HG03460 (cell line): ENCODE measurements around the gene TRIM77.
"Not testable (repeated sequence)": the region's sequence is repeated elsewhere in the genome, so short reads cannot be mapped to it uniquely, and the experiment has no call there.

Experiments
- ATAC-seq: cut with Tn5 transposase; IDR thresholded peaks from one replicate; pipeline ENCODE4 v1.9.1; 2021; ENCODE audit not compliant: unreplicated experiment

The TRIM77 gene

GRCh38 chr11:89709999-89710398 lies at the start of gene TRIM77:
TSS of gene TRIM77 (plus strand) at chr11:89710299. CDS start at chr11:89710299, 0 bp downstream.
- ATAC-seq, result not testable (repeated sequence)

- no peak for ATAC-seq
These were observed 43.1 kb upstream of the TRIM77 start for GRCh38 chr11:89667001-89667400.

GRCh38 chr11:89668158-89668557 lies 41.9 kb upstream of the TRIM77 start:
- not testable (repeated sequence) for ATAC-seq

DNA sequence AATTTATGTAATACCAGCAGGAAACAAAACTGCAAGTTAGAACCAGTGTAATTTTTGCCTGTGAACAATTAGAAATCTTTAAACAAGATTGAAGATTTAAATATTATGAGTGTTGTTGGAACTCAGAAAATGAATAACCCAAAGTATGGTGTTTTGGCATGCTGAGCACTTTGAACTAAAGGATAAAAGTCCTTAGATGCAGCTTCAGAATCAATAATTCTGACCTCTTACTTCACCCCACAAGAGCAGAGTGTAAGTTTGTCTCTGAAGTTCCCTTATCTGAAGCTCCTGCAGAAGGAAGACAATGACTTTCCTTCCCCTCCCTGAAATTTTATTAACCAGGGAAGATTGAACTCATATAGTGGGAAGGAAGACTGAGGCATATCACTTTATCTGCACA lies 40.5 kb upstream of the TRIM77 start:
- ATAC-seq, result not testable (repeated sequence)

GRCh38 chr11:89669993-89670669 lies 40.0 kb upstream of the TRIM77 start:
- not testable (repeated sequence) for ATAC-seq

- not testable (repeated sequence) for ATAC-seq
These were observed 37.6 kb upstream of the TRIM77 start for GRCh38 chr11:89672547-89672946.

DNA sequence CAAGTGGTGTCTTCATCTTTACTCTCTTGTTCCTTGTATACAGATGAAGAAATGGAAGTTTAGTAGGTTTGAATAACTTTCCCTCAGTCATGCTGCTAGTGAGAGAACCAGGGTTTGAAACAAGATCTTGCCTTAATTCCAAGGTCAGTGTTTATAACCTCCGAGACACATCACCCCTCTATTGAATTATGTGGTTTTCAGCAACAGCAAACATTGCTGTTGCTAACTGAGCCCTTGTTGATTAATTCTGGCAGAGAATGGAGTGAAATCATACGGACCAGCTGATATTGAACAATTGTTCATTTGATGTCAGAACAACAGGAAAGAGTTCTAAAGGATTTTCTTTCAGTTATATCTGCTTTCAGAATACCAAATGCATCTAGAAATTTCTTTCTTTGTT lies 36.7 kb upstream of the TRIM77 start:
- ATAC-seq, result not testable (repeated sequence)

- not testable (repeated sequence) for ATAC-seq
These were observed 34.7 kb upstream of the TRIM77 start for GRCh38 chr11:89675383-89675782.

DNA sequence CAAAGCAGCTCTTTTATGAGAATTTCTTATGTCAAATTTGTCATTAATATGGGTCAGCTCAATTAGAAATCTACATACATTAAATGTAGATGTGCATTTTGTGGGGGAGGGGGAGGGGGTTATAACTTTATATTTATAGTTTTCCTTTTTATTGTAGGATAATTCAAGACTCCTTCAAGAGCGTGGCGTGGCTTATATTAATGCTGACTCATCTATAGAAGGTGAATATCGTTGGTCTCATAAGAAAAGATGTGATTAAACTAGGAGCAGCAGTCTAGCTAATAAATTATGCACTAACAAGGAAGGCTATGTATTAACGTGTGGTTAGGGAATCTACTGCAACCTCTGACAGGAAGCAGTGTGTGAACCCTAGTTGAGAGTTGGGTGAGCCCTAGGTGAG lies 34.2 kb upstream of the TRIM77 start:
- ATAC-seq, result not testable (repeated sequence)

DNA sequence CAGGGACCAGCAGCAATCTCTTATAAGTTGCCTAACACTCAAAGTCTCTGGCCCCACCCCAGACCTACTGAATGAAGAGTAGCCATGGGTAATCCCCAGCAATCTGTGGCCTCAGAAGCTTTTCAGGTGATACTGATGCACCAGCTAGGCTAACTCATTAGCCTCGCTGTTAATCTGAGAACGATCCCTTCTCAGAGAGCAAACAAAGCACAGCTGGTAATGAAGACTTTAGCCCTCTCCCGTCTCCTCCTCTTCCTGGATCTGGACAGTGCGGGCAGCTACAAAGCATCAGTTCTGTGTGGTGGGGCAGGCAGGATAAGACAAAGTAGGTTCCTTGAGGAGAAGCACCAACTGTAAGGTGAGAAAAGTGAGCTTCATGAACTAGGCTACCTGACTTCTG lies 3.0 kb upstream of the TRIM77 start:
- ATAC-seq, result not testable (repeated sequence)

DNA sequence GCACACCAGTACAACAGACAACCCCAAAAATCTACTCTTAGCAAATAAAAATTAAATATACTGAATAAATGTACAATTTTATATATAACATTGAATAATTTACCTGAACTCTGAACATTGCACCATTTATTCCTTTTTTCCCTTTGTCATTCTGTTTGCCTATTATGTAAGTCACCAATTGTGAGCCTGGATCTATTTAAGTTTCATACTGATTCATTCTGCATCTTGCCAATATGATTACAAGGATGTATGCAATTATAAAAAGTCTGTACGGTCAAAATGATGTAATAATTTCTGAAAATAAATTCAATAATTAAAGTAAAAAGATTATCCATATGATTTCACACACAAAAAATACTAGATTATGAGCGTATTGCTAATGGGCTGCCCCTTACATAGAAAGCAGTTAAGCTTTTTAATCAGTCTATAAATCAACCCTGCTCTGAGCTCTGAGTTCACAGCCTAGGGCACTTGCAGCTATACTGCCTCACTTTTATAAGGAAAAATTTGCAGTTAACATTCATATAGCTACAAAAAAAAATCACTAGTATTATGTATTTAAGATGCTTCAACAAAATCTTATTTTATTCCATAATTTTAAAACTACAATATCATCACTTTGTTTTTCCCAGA lies 14.9 kb downstream of the TRIM77 start:
- ATAC-seq, result not testable (repeated sequence)

GRCh38 chr11:89730215-89730614 lies 20.1 kb downstream of the TRIM77 start:
- not testable (repeated sequence) for ATAC-seq

DNA sequence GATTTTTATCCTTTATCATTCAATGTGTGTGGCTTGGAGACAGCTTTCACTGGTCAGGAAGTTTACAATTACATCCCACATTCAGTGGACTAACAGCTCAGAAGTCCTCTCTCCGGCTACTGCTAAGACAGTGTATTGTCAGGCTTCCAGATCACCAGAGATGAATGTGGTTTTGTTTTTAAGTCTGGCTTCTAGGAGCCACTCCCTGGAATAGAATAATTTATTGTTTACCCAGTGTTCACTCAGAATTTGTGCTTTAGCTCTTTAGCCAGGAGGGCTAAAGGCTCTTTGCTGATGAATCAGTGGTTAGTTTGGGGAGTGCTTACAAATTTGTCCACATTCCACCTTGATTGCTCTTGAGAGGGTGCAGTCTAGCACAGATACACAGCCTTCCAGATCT lies 26.5 kb downstream of the TRIM77 start:
- ATAC-seq, result no peak

DNA sequence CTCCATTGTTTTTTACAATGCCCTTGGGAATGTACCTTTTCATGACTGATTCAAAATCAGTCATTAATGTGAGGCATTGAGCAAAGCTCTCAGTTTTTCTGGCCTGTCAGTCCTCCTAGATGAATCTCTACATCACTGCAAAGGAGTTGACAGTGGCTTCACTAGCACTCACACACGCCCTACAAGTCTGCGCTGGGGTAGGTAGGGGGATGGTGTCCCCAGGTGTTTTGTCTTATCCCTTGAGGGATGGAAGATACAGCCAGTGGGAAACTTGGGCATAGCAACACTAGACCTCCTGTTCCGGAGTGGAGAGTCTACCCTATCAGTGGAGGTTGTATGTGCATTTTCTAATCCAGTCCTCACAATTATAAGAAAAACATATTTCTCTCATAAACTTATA lies 27.0 kb downstream of the TRIM77 start:
- ATAC-seq, result no peak

DNA sequence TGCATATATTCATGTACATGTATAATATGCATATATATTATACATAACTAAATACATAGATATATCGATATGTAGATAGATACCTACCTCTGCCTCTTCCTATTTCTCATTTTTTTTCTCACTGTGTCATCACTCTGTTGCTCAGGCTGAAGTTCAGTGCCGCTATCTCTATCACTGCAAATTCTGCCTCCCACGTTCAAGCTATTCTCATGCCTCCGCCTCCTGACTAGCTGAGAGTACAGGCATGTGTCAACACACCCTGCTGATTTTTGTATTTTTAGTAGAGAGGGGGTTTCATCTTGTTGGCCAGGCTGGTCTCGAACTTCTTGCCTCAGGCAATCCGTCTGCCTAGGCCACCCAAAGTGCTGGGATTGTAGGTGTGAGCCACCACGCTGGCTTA lies 31.3 kb downstream of the TRIM77 start:
- ATAC-seq, result not testable (repeated sequence)

DNA sequence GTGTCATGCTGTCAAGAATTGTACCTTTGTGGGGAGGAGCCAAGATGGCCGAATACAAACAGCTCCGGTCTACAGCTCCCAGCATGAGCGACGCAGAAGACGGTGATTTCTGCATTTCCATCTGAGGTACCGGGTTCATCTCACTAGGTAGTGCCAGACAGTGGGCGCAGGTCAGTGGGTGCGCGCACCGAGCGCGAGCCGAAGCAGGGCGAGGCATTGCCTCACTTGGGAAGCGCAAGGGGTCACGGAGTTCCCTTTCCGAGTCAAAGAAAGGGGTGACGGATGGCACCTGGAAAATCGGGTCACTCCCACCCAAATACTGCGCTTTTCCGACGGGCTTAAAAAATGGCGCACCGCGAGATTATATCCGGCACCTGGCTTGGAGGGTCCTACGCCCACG lies 34.1 kb downstream of the TRIM77 start:
- ATAC-seq, result not testable (repeated sequence)

DNA sequence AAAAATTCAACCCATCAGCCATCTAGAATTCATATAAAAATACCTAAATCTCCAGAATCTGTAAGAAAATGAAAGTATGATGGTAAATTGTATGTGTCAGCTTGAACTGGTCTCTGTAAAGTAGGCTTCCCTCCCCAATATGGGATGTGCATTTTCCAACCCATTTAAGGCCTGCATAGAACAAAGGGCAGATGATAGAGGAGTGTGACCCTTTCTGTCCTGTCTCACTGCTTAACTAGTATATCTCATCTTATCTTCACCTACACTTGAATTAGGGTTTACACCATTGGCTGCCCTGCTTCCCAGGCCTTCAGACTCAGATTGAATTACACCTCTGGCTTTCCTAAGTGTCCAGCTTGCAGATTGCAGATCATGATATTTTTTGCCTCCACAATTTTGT lies 40.7 kb downstream of the TRIM77 start:
- not testable (repeated sequence) for ATAC-seq
